SK-N-SH (cell line): ENCODE data around the gene PLB1.

Experiments used
- CHD2 ChIP-seq: fragments of 150-350 bp; IDR thresholded peaks from 2 replicates; pipeline ENCODE4 v1.6.1; 2018; ENCODE audit warnings: low read length; ENCODE audit not compliant: partially characterized antibody
- CTCF ChIP-seq: fragments of 200-600 bp; sonication (generic); IDR thresholded peaks from 2 replicates; pipeline ENCODE4 v1.6.1; 2017; ENCODE audit warnings: antibody characterized with exemption, mild to moderate bottlenecking, moderate library complexity
- MXI1 ChIP-seq: IDR thresholded peaks from 2 replicates; pipeline ENCODE4 v1.6.1; 2012; ENCODE audit warnings: mild to moderate bottlenecking, low read depth, low read length, improper control_type of control experiment
- NRF1 ChIP-seq: IDR thresholded peaks from 2 replicates; pipeline ENCODE4 v1.6.1; 2012; ENCODE audit warnings: low read depth, mild to moderate bottlenecking, low read length
- POLR2AphosphoS5 ChIP-seq: IDR thresholded peaks from 2 replicates; pipeline ENCODE4 v1.6.1; 2012; ENCODE audit warnings: low read depth, low read length
- SIN3A ChIP-seq: IDR thresholded peaks from 2 replicates; pipeline ENCODE4 v1.6.1; 2012; ENCODE audit warnings: low read depth, mild to moderate bottlenecking, low read length, moderate library complexity, borderline replicate concordance
- SMC3 ChIP-seq: IDR thresholded peaks from 2 replicates; pipeline ENCODE4 v1.6.1; 2012; ENCODE audit warnings: low read depth, low read length, improper control_type of control experiment
- TAF1 ChIP-seq: IDR thresholded peaks from 2 replicates; pipeline ENCODE4 v1.6.1; 2012; ENCODE audit warnings: low read depth, mild to moderate bottlenecking, low read length, moderate library complexity, borderline replicate concordance
- TEAD4 ChIP-seq: IDR thresholded peaks from 2 replicates; pipeline ENCODE4 v1.4.0; 2012; ENCODE audit warnings: mild to moderate bottlenecking, borderline replicate concordance; ENCODE audit not compliant: insufficient read depth
- USF1 ChIP-seq: IDR thresholded peaks from 2 replicates; pipeline ENCODE4 v1.4.0; 2012; ENCODE audit warnings: low read depth, borderline replicate concordance
- USF2 ChIP-seq: fragments of 150-350 bp; IDR thresholded peaks from 2 replicates; pipeline ENCODE4 v1.6.1; 2017; ENCODE audit warnings: antibody characterized with exemption, low read length, low read depth, borderline replicate concordance

GRCh38 chr2:28676152-28676835 lies 180.4 kb downstream of the PLB1 start:
- no peak for TF ChIP-seq CTCF
- TF ChIP-seq TAF1, result no peak
- TF ChIP-seq SIN3A, result no peak
- TF ChIP-seq POLR2AphosphoS5, result no peak
- TF ChIP-seq TEAD4, result no peak
- no peak for TF ChIP-seq NRF1
- no peak for TF ChIP-seq USF2
- TF ChIP-seq USF1, result no peak
- TF ChIP-seq CHD2, result no peak
- no peak for TF ChIP-seq SMC3
- no peak for TF ChIP-seq MXI1
